Muscle layer of duodenum (tissue), 2 donors: ENCODE results near the gene HIRA.

Experiments used
- H3K27ac ChIP-seq: one replicate; pipeline ENCODE4 v1.7.0; 2013; ENCODE audit warnings: mild to moderate bottlenecking, low read length
- H3K27me3 ChIP-seq: one replicate; pipeline ENCODE4 v1.7.0; 2013; ENCODE audit warnings: low read depth, mild to moderate bottlenecking, control low read depth, low read length
- H3K36me3 ChIP-seq, 2 donors: one replicate each; pipeline ENCODE4 v1.7.0; 2013; ENCODE audit warnings: low read length in 2 of 2, control low read depth in 1 of 2, mild to moderate bottlenecking in 1 of 2; ENCODE audit not compliant: insufficient read depth in 2 of 2, control insufficient read depth in 1 of 2
- H3K4me1 ChIP-seq, 2 donors: one replicate each; pipeline ENCODE4 v1.7.0; 2013; ENCODE audit warnings: low read length in 2 of 2, mild to moderate bottlenecking in 2 of 2, control low read depth in 1 of 2, moderate library complexity in 1 of 2; ENCODE audit not compliant: insufficient read depth in 2 of 2, control insufficient read depth in 1 of 2
- H3K4me3 ChIP-seq, 2 donors: one replicate each; pipeline ENCODE4 v1.7.0; 2013; ENCODE audit warnings: low read length in 2 of 2, low read depth in 1 of 2, mild to moderate bottlenecking in 1 of 2
- H3K9me3 ChIP-seq, 2 donors: one replicate each; pipeline ENCODE4 v1.7.0; 2013; ENCODE audit warnings: low read length in 2 of 2, control low read depth in 1 of 2, mild to moderate bottlenecking in 1 of 2; ENCODE audit not compliant: control insufficient read depth in 1 of 2
- donor health status: healthy.

Gene HIRA

GRCh38 chr22:19387575-19387974 lies 44.0 kb downstream of the HIRA start:
- Histone ChIP-seq H3K36me3 (peaks cover 76 to 98% of the 10 kb centered on the region in 2 donors), H3K4me1 (no peaks in the 10 kb centered on the region), H3K27me3 (no peaks in the 10 kb centered on the region), H3K27ac (no peak overlapping the region), H3K9me3 (no peaks in the 10 kb centered on the region), H3K4me3 (no peak overlapping the region)

GRCh38 chr22:19387038-19387437 lies 44.5 kb downstream of the HIRA start:
- no peak overlapping the region for H3K27ac ChIP-seq
- no peaks in the 10 kb centered on the region for H3K4me1 ChIP-seq
- H3K4me3 ChIP-seq = no peak overlapping the region
- H3K9me3 ChIP-seq = no peaks in the 10 kb centered on the region
- H3K27me3 ChIP-seq = no peaks in the 10 kb centered on the region
- peaks cover 76 to 98% of the 10 kb centered on the region in 2 donors for H3K36me3 ChIP-seq

GRCh38 chr22:19386248-19386647 lies 45.3 kb downstream of the HIRA start:
- Histone ChIP-seq H3K4me1 (no peaks in the 10 kb centered on the region), H3K27ac (no peak overlapping the region), H3K27me3 (no peaks in the 10 kb centered on the region), H3K4me3 (no peak overlapping the region), H3K36me3 (peaks cover 75 to 97% of the 10 kb centered on the region in 2 donors), H3K9me3 (no peaks in the 10 kb centered on the region)

GRCh38 chr22:19385221-19385906 lies 46.2 kb downstream of the HIRA start:
- Histone ChIP-seq H3K27me3 (no peaks in the 10 kb centered on the region), H3K36me3 (peaks cover 67 to 95% of the 10 kb centered on the region in 2 donors), H3K4me3 (no peak overlapping the region), H3K9me3 (no peaks in the 10 kb centered on the region), H3K4me1 (no peaks in the 10 kb centered on the region), H3K27ac (no peak overlapping the region)

GRCh38 chr22:19383292-19383691 lies 48.2 kb downstream of the HIRA start:
- H3K4me1 ChIP-seq = no peaks in the 10 kb centered on the region
- H3K27me3 ChIP-seq = no peaks in the 10 kb centered on the region
- peaks cover 52 to 77% of the 10 kb centered on the region in 2 donors for H3K36me3 ChIP-seq
- no peak overlapping the region for H3K4me3 ChIP-seq
- H3K27ac ChIP-seq = no peak overlapping the region
- H3K9me3 ChIP-seq = no peaks in the 10 kb centered on the region

GRCh38 chr22:19382240-19382639 lies 49.3 kb downstream of the HIRA start:
- Histone ChIP-seq H3K4me1 (no peaks in the 10 kb centered on the region), H3K36me3 (peaks cover 52 to 77% of the 10 kb centered on the region in 2 donors), H3K4me3 (no peak overlapping the region), H3K27ac (no peak overlapping the region), H3K9me3 (no peaks in the 10 kb centered on the region), H3K27me3 (no peaks in the 10 kb centered on the region)

- no peak overlapping the region for H3K27ac ChIP-seq
Measured at GRCh38 chr22:19378344-19378674, 53.2 kb downstream of the HIRA start.

GRCh38 chr22:19377565-19378343 lies 53.8 kb downstream of the HIRA start:
- H3K9me3 ChIP-seq = no peaks in the 10 kb centered on the region
- H3K4me3 ChIP-seq = no peak overlapping the region
- H3K4me1 ChIP-seq = no peaks in the 10 kb centered on the region
- H3K27ac ChIP-seq = no peak overlapping the region
- peaks cover 60 to 76% of the 10 kb centered on the region in 2 donors for H3K36me3 ChIP-seq
- no peaks in the 10 kb centered on the region for H3K27me3 ChIP-seq

More at GRCh38 chr22:19378344-19378674, 53.2 kb downstream of the HIRA start:
- Histone ChIP-seq H3K4me1 (no peaks in the 10 kb centered on the region), H3K27me3 (no peaks in the 10 kb centered on the region), H3K36me3 (peaks cover 61 to 77% of the 10 kb centered on the region in 2 donors), H3K9me3 (no peaks in the 10 kb centered on the region), H3K4me3 (no peak overlapping the region)

GRCh38 chr22:19376971-19377370 lies 54.6 kb downstream of the HIRA start:
- no peak overlapping the region for H3K4me3 ChIP-seq
- no peak overlapping the region for H3K27ac ChIP-seq
- H3K9me3 ChIP-seq = no peaks in the 10 kb centered on the region
- H3K27me3 ChIP-seq = no peaks in the 10 kb centered on the region
- H3K36me3 ChIP-seq = peaks cover 55 to 74% of the 10 kb centered on the region in 2 donors
- no peaks in the 10 kb centered on the region for H3K4me1 ChIP-seq

GRCh38 chr22:19376247-19376646 lies 55.3 kb downstream of the HIRA start:
- Histone ChIP-seq H3K27me3 (no peaks in the 10 kb centered on the region), H3K27ac (no peak overlapping the region), H3K4me1 (no peaks in the 10 kb centered on the region), H3K4me3 (no peak overlapping the region), H3K9me3 (no peaks in the 10 kb centered on the region), H3K36me3 (peaks cover 59 to 76% of the 10 kb centered on the region in 2 donors)

GRCh38 chr22:19375435-19375834 lies 56.1 kb downstream of the HIRA start:
- peaks cover 66 to 77% of the 10 kb centered on the region in 2 donors for H3K36me3 ChIP-seq
- no peaks in the 10 kb centered on the region for H3K27me3 ChIP-seq
- no peaks in the 10 kb centered on the region for H3K9me3 ChIP-seq
- H3K4me1 ChIP-seq = no peaks in the 10 kb centered on the region
- no peak overlapping the region for H3K4me3 ChIP-seq
- no peak overlapping the region for H3K27ac ChIP-seq
